ENCODE results near the gene SLC24A2.

GRCh38 chr9:19800884-19801283 is 12.0 kb upstream of the SLC24A2 start:
- no peak for TF ChIP-seq CTCF (optimal IDR thresholded peaks at IDR 0.05 in 1 of 3, IDR thresholded peaks at IDR 0.05 in 1 of 3, conservative IDR thresholded peaks at IDR 0.05 in 1 of 3; ENCODE audit: extremely low read depth in 1 of 3, insufficient read depth in 2 of 3, low read length in 3 of 3)
- TF ChIP-seq EZH2 (IDR thresholded peaks at IDR 0.05; ENCODE audit: low read length): no peak

Data from keratinocyte (primary cell).